ENCODE results near the gene TEX22.

DNA sequence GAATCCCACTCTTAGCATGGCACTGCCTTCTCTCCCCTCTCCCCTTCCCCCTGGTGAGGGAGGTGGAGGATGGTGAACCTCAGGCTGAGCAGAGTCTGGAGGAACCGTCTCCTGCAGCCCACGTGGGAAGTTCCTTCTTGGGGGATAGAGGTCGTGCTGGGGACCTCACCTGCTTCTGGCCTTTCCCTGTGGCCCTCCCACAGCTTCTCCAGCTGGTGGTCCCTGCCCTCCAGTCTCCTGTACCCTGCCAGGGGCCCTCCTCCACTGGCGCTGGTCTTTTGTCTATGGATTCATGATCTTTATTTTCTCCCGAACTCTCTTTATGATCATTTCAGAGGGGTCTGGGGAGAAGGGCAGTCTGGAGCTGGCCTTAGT is 12.3 kb downstream of the TEX22 start:
- TF ChIP-seq, protein P1, sequence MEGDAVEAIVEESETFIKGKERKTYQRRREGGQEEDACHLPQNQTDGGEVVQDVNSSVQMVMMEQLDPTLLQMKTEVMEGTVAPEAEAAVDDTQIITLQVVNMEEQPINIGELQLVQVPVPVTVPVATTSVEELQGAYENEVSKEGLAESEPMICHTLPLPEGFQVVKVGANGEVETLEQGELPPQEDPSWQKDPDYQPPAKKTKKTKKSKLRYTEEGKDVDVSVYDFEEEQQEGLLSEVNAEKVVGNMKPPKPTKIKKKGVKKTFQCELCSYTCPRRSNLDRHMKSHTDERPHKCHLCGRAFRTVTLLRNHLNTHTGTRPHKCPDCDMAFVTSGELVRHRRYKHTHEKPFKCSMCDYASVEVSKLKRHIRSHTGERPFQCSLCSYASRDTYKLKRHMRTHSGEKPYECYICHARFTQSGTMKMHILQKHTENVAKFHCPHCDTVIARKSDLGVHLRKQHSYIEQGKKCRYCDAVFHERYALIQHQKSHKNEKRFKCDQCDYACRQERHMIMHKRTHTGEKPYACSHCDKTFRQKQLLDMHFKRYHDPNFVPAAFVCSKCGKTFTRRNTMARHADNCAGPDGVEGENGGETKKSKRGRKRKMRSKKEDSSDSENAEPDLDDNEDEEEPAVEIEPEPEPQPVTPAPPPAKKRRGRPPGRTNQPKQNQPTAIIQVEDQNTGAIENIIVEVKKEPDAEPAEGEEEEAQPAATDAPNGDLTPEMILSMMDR (IDR thresholded peaks at IDR 0.05) = no peak
- no peak for TF ChIP-seq POLR2A (IDR thresholded peaks at IDR 0.05)

All from lower leg skin (tissue), 3 donors.